Psoas muscle (tissue), 8 donors: ENCODE results near the gene SORT1. TPM values are rescaled to one million over a fixed set of nuclear protein-coding genes. Genes with fewer than 3 reads are reported as not detected.
A peak's percentile ranks its signal among the peaks of the same experiment; 100 is the strongest.

ENCODE experiments used
- ATAC-seq, 4 donors: fragments of 200-7000 bp; cut with Tn5 transposase; one replicate each; pipeline ENCODE4 v1.9.1; 2020; ENCODE audit warnings: moderate library complexity in 3 of 4, mild to moderate bottlenecking in 2 of 4
- DNase-seq, 2 donors: peaks; one replicate each; pipeline ENCODE4 v3.0.0-alpha.2; 2020
- H3K27ac ChIP-seq: fragments of 200-600 bp; one replicate; pipeline ENCODE4 v1.8.0; 2022
- H3K27me3 ChIP-seq, 3 donors: fragments of 200-600 bp in 1 of 3; one replicate each; pipeline versions ENCODE4 v1.6.1 to v1.8.0; 2013 to 2022; ENCODE audit warnings: low read length in 2 of 3, mild to moderate bottlenecking in 2 of 3, moderate library complexity in 1 of 3; ENCODE audit not compliant: insufficient read depth in 3 of 3
- H3K36me3 ChIP-seq, 2 donors: fragments of 200-600 bp in 1 of 2; one replicate each; pipeline versions ENCODE4 v1.6.1 to v1.8.0; 2013 to 2022; ENCODE audit warnings: low read depth in 1 of 2, mild to moderate bottlenecking in 1 of 2, moderate library complexity in 1 of 2; ENCODE audit not compliant: insufficient read depth in 1 of 2
- H3K4me1 ChIP-seq: fragments of 200-600 bp; one replicate; pipeline ENCODE4 v1.8.0; 2022
- H3K4me3 ChIP-seq: fragments of 200-600 bp; one replicate; pipeline ENCODE4 v1.8.0; 2022; ENCODE audit warnings: mild to moderate bottlenecking
- H3K9me3 ChIP-seq: fragments of 200-600 bp; one replicate; pipeline ENCODE4 v1.8.0; 2022
- CTCF ChIP-seq: fragments of 200-600 bp; IDR thresholded peaks from one replicate; pipeline ENCODE4 v1.8.0; 2022; ENCODE audit warnings: antibody characterized with exemption
- WGBS, 3 donors: extraction: QIAGEN DNeasy Blood & Tissue Kit; methylation state at CpG; one replicate each; pipeline versions ENCODE4 v1.1.6 to v1.1.7; 2013; 5-methylcytosine and 5-hydroxymethylcytosine counted together
- intact Hi-C, 2 donors: fragments of 100-400 bp; cut with DNase I; formaldehyde crosslinking; loops; one replicate each; pipeline versions ENCODE4 v1.11.0 to v1.14.2; 2022
- polyA plus RNA-seq, 3 donors: library from polyadenylated mRNA; stranded (reverse); fragments of 200-250 nt; gene quantifications; one replicate each; pipeline ENCODE4 v1.2.3, GENCODE V29; 2013
- total RNA-seq, 4 donors: library from RNA; stranded (reverse); fragmentation: NEBNext Ultra II Directional in 2 of 4; extraction: Animal tissue kit (Norgen Biotek cat#: 25700) in 2 of 4; gene quantifications; one replicate each; pipeline versions ENCODE4 v1.2.1 to v1.2.4, GENCODE V29; 2021 to 2023
- donor health status: healthy with polysubstance abuse.
- donor health status: DM: no; HTN: no; CAD: no; lungs with moderate emphysema.
- donor health status: Bipolar disorder and iron deficiency.
- donor health status: healthy.
- donor health status: DM: yes; HTN: yes; CAD: no.
- donor health status: DM: no; HTN: no; CAD: no.
- donor health status: DM: no; HTN: no; CAD: no.
- donor health status: DM: yes; HTN: yes; CAD: no.

The SORT1 gene
- total and polyA plus RNA-seq, 7 donors, result 15.8 to 363 (median 131) TPM

DNA sequence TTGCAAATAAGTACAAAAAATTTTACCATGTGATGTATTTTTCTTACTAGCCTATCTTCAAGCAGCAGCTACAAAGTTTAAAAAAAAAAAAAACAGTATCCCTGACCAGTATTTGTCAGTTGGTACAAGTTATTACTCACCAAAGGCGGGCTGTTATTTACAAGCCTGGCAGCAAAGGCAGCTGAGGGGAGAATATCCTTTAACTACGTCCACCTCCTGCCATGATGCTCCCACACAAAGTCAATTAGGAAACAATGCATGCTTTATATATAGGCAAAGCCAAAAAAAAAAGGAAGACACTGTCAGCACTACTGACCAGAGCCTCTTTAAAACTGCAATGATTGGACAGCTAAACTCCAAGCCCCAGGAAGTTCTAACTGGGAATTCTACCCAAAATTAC, 14.8 kb upstream of the SORT1 start:
- Histone ChIP-seq H3K27me3 (no peaks in the 10 kb centered on the region), H3K4me3 (no peak overlapping the region), H3K27ac (no peak overlapping the region), H3K9me3 (no peaks in the 10 kb centered on the region), H3K36me3 (peaks cover 38 to 99% of the 10 kb centered on the region in 2 donors), H3K4me1 (peaks cover 30% of the 10 kb centered on the region)
- intact Hi-C loops, result no loop called here
- ATAC-seq, result no peak
- TF ChIP-seq CTCF, result no peak
- 69 to 90% (median 81%) methylated on average over 2 of the region's 2 CpGs for WGBS, 3 donors
- no peak for DNase-seq

DNA sequence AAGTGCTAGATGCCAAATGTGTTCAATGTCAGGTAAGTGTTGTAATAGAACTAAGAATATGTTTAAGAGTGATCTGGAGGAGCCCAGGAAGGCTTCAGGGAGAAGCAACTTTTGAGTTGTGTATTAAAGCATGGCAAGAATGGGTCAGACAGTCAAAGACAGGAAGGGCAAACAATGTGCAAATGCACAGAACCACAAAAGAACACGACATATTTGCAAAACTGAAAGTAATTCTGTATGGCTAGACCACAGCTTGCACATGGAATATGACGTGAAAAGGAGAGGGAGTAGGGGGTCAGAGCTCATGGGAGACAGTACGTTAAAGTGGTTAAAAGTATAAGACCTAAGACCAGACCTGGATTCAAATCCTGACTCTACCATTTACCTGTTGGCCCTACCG, 7.1 kb upstream of the SORT1 start:
- intact Hi-C loops, result no loop called here
- 78 to 83% (median 79%) methylated on average over 4 of the region's 4 CpGs for WGBS, 3 donors
- no peak for TF ChIP-seq CTCF
- ATAC-seq, result no peak
- Histone ChIP-seq H3K27me3 (no peaks in the 10 kb centered on the region), H3K36me3 (peaks cover 6 to 95% of the 10 kb centered on the region in 2 donors), H3K4me3 (no peak overlapping the region), H3K27ac (peak overlapping the region; percentile 53), H3K4me1 (peaks cover 20% of the 10 kb centered on the region), H3K9me3 (no peaks in the 10 kb centered on the region)
- no peak for DNase-seq

DNA sequence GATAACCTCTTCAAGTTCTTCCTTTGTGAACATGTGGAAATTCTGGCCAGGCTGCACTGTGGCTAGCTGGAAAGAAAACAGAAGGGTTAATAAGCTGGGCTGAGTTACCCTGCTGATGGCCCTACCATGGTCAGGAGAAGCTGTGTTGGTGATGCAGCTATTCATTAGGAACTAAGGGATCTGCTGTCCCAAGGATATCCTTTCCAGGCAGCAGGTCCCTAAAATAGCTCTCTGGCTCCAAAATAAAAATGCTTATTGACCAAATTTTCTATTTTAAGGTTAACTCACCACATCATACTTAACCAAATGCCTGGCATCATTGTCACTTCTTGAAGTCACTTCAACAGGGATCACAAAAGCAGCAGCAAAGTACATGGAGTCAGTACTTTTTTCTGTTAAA, 4.3 kb upstream of the SORT1 start:
- intact Hi-C loops, result no loop called here
- Histone ChIP-seq H3K9me3 (no peaks in the 10 kb centered on the region), H3K4me1 (peaks cover 32% of the 10 kb centered on the region), H3K36me3 (peaks cover 0 to 67% of the 10 kb centered on the region in 2 donors), H3K4me3 (no peak overlapping the region), H3K27ac (peak overlapping the region; percentile 86), H3K27me3 (no peaks in the 10 kb centered on the region)
- no peak for TF ChIP-seq CTCF
- ATAC-seq (peak; percentile 74 to 82 (median 80)), DNase-seq (no peak)

GRCh38 chr1:109400035-109400655, 2.4 kb upstream of the SORT1 start:
- Histone ChIP-seq H3K4me3 (no peak overlapping the region), H3K4me1 (peaks cover 40% of the 10 kb centered on the region), H3K9me3 (no peaks in the 10 kb centered on the region), H3K27ac (peak overlapping the region; percentile 86), H3K27me3 (no peaks in the 10 kb centered on the region), H3K36me3 (peaks cover 0 to 48% of the 10 kb centered on the region in 2 donors)
- 91 to 95% (median 94%) methylated on average over 3 of the region's 3 CpGs for WGBS, 3 donors
- intact Hi-C loops, result no loop called here
- DNase-seq, result no peak
- ATAC-seq, result no peak
- no peak for TF ChIP-seq CTCF
